NCI-H345 treated with DMSO at 0.1 percent for 48 hours (cell line): ENCODE results near the gene QRFP.
"Not testable (repeated sequence)": the region's sequence is repeated elsewhere in the genome, so short reads cannot be mapped to it uniquely, and the experiment has no call there.

Source experiments
- DNase-seq: peaks from one replicate; lab custom pipeline; 2025; ENCODE audit not compliant: unreplicated experiment; lab: John Stamatoyannopoulos, UW

Gene QRFP

GRCh38 chr9:130920233-130920632 lies 23.6 kb upstream of the QRFP start:
- no peak for DNase-seq

DNA sequence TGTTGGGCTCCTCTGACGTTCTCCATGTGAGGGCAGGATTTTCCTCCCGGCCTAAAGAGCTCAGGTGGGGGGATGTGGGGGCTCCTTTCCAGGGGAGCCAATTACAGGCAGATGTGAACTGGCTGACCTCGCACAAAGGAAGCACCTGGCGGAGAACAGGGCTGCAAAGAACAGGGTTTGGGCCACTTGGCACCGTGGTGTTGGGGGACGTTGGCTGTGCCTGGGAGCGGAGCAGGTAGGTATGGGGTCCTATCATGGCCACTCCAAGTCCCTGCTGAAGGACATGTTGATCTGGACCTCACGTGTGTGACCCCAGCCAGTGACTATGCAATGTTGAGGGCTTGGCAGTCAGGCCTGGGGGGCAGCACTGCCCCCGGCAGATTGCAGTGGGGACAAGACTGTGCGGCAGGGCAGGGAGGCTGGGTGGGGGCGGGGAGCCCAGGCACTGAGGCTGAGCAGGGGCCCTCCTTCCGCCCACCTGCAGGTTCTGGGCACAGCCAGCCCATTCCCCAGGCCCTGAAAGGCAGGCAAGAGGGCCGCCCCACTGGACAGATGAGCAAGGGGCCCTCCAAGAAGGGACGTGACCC lies 23.0 kb upstream of the QRFP start:
- DNase-seq: no peak

GRCh38 chr9:130918826-130919558 lies 22.4 kb upstream of the QRFP start:
- no peak for DNase-seq

DNA sequence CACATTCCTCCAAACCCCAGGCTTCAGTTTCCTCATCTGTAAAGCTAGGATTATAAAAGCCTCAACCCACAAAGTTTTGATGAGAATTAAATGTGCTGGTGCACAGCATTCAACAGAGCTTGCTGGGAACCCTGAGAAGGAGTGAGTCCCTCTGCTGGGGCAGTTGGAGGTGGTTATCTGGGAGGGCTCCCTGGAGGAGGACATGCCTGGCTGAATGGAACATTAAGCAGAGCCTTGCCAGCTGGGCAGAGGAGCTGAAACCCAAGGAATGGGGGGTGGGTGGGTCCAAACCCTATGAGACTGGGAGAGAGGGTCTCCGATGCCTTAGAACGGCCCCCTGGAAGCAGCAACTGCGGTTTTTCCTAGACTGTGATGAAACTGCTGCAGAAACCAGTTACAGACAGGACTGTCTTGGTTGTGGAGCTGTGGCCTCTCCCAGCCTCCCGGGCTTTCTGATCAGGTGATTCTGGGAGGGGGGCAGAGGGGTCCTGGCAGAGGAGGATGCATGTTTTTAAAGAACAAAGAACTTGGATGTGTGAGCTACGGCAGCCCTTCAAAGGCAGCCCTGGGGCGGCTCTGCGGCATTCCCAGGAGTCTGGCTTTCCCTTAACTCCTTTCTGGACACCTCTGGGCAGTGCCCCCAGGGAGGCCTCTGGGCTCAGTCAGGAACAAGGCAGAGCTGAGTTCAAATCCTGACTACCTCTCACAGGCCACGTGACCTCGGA lies 21.7 kb upstream of the QRFP start:
- DNase-seq: no peak

DNA sequence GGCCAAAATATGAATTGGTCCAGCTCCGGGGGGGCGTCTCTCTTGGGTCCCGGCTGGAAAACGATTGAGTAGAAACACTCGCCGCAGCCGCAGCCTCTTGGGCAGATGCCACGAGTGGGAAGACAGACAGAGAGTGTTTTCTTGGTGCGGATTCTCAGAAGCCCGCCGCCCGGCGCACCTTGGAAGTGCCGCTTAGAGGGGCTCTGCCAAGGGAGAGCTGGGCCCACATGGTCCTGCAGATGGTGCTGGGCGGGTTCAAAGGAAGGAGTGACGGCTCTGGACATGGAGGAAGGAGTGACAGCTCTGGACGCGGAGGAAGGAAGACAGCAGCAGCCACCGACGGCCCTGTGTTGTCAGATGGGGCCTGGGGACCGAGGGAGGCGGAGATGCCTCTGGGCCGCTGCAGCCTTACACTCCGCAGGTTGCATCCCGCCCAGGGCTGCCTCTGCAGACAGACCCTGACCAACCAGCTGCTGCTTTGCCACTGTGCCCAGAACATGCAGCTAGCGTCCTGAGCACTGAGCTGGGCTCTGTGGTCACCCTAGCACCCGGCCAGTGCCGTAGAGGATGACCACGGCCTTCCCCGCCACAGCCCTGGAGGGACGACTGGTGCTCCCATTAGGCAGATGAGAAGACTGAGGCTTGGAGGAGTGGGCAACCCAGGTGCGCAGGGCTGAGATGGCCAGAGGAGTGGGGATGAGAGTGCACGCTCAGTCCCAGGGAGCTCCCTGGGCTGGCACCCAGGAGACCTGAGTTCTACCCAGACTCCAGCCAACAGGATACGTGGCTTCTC lies 20.8 kb upstream of the QRFP start:
- DNase-seq: no peak

- no peak for DNase-seq
Measured at GRCh38 chr9:130915096-130915447, 18.5 kb upstream of the QRFP start.

- DNase-seq: no peak
Measured at GRCh38 chr9:130914417-130915095, 17.9 kb upstream of the QRFP start.

DNA sequence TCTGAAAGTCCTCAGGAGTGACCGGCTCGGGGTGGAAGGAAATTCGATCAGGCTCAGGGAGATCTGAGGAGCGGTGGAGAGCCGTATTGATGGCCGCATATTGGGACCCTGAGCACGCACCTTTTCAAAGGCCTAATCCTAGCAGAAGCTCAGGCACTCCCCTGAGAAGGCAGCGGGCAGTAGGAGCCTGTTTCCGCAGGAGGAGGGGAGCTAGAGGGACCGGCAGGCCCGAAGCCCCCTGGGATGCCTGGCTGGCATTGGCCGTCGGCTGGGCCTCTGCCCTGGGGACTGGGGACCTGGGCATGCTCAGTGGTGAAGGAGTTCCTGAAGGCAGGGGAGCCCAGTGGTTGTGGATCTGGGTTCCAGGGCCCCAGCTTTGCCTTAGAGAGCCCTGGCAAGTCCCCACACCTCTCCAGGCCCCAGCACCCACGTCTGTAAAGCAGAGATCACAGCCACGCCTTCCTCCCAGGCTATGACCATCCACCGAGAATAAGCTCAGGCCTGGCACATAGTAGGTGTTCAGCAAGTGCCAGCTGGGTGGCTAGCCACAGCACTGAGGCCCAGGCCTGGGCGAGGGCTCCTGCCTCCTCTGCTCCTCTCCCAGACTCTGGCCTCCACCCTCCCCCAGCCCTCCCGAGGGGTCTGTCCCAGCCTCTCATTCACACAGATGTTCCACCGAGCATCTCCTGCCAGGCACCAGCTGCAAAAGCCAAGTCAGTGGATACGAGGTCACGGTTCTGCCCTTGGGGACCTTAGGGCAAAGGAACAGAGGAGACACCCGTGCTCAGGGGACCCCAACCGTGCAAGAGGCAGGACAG lies 17.2 kb upstream of the QRFP start:
- no peak for DNase-seq

- DNase-seq: no peak
Measured at GRCh38 chr9:130912932-130913598, 16.5 kb upstream of the QRFP start.

DNA sequence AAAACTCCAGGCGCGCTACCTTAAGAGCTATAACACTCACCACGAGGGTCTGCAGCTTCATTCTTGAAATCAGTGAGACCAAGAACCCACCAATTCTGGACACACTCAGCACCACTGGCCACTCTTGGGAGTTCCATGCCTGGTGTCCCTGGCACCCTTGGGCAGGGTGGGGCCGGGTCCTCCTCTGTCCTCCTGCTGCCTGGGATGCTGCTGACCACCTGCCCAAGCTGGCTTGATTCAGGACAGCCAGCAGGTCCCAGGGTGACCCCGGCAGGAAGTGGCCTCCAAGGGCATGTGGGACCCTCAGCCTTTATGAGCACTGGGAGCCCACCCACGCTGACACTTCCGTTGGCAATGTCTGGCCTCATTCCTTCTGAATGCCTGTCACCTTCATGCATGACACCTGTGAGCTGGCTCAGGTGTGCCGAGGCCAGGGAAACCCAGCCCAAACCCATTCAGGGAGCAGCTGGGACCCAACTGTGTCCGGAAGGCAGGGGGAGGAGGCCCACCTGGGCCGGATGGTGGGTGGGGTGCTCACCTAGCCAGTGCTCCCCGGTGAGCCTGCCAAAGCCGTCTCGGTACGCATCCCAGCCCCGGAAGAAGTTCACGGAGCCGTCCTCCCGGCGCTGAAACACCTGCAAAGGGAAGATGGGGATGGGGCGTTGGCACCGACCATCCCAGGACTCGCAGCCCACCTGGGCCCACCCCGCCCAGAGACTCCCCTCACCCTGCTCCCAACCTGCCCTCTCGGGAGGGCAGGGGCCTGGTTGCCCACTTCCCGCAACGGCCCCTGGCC lies 14.8 kb upstream of the QRFP start:
- DNase-seq: no peak

DNA sequence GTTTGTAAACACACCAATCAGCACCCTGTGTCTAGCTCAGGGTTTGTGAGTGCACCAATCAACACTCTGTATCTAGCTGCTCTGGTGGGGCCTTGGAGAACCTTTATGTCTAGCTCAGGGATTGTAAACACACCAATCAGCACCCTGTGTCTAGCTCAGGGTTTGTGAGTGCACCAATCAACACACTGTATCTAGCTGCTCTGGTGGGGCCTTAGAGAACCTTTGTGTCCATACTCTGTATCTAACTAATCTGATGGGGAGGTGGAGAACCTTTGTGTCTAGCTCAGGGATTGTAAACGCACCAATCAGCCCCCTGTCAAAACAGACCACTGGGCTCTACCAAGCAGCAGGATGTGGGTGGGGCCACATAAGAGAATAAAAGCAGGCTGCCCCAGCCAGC lies 14.1 kb upstream of the QRFP start:
- not testable (repeated sequence) for DNase-seq

DNA sequence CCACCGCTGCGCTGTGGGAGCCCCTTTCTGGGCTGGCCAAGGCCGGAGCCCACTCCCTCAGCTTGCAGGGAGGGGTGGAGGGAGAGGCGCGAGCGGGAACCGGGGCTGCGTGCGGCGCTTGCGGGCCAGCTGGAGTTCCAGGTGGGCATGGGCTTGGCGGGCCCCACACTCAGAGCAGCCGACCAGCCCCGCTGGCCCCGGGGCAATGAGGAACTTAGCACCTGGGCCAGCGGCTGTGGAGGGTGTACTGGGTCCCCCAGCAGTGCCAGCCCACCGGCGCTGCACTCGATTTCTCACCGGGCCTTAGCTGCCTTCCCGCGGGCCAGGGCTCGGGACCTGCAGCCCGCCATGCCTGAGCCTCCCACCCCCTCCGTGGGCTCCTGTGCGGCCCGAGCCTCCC lies 13.4 kb upstream of the QRFP start:
- not testable (repeated sequence) for DNase-seq

GRCh38 chr9:130908878-130909355 lies 12.3 kb upstream of the QRFP start:
- no peak for DNase-seq

GRCh38 chr9:130908146-130908877 lies 11.7 kb upstream of the QRFP start:
- no peak for DNase-seq

GRCh38 chr9:130906735-130907416 lies 10.3 kb upstream of the QRFP start:
- no peak for DNase-seq

DNA sequence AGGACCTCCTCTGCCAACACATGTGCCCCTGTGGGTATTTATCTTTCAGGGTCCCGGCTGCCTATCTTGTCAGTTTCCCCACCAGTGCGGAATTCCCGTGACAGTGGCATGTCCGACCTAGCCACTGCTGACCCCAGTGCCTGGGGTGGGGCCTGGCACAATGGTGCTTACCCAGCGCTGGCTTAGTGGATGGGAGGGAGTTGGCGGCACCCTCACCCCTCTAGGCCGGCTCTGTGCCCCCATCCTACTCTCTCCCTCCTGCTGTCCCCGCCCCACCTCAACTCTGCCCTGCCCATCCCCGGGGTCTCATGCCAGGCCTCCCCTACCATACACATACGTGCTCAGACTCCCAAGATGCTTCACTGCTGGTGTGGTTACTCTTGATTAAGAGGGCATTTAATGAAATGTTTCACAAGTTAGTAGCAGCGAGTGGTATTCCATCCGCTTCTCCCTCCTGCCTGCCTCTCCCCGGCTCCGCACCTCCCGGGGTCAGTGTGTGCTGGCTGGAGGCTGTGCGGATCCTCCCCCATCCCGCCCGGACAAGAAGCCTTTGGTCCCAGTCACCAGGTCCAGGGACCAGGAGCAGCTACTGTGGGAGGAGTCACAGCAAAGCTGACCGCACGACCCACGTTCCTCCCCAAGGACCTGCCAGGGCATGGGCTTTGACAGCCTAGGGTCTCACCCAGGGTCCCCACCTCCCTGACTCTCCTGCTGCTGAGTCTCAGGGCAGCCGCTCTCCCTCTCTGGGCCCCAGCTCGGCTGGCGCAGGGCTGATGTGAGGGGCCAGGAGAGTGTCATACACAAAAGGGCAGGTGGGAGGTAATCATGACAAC lies 9.5 kb upstream of the QRFP start:
- no peak for DNase-seq
